Measurements from ENCODE around the gene NKD1. TPM values are rescaled to one million over a fixed set of nuclear protein-coding genes. Genes with fewer than 3 reads are reported as not detected.

Gene NKD1
- total and polyA plus RNA-seq, 4 donors, result 2.3 to 14.1 (median 8.0) TPM

GRCh38 chr16:50634090-50634489 lies 85.9 kb downstream of the NKD1 start:
- Histone ChIP-seq H3K36me3 (ENCODE audit: control insufficient read depth in 4 of 4, insufficient read depth in 4 of 4, low read length in 4 of 4) (peaks cover 0 to 44% (median 18%) of the 10 kb centered on the region in 4 donors), H3K9me3 (ENCODE audit: control insufficient read depth in 4 of 4, insufficient read depth in 3 of 4, low read length in 3 of 4) (no peaks in the 10 kb centered on the region), H3K9ac (ENCODE audit: insufficient read depth in 1 of 2, low read length in 2 of 2) (no peak overlapping the region), H3K27ac (ENCODE audit: low read depth in 1 of 2, low read length in 1 of 2) (no peak overlapping the region), H3K4me3 (no peak overlapping the region), H3K4me1 (ENCODE audit: control insufficient read depth in 5 of 5, insufficient read depth in 5 of 5, low read length in 5 of 5) (no peaks in the 10 kb centered on the region), H3K27me3 (ENCODE audit: control insufficient read depth in 3 of 3, insufficient read depth in 3 of 3, low read length in 2 of 3) (no peaks in the 10 kb centered on the region)
- ATAC-seq (ENCODE audit: insufficient read depth, low FRiP score), result no peak
- no peak for TF ChIP-seq CTCF (IDR thresholded peaks at IDR 0.05; ENCODE audit: control extremely low read depth, extremely low read depth)
- 92 to 97% methylated on average over 7 of the region's 7 CpGs for WGBS, 2 donors
- DNase-seq, result no peak

- Histone ChIP-seq H3K27me3 (ENCODE audit: control insufficient read depth in 3 of 3, insufficient read depth in 3 of 3, low read length in 2 of 3) (no peaks in the 10 kb centered on the region), H3K27ac (ENCODE audit: low read depth in 1 of 2, low read length in 1 of 2) (no peak overlapping the region), H3K4me1 (ENCODE audit: control insufficient read depth in 5 of 5, insufficient read depth in 5 of 5, low read length in 5 of 5) (peaks cover 0 to 5% (median 0%) of the 10 kb centered on the region in 5 donors), H3K36me3 (ENCODE audit: control insufficient read depth in 4 of 4, insufficient read depth in 4 of 4, low read length in 4 of 4) (peaks cover 0 to 36% (median 17%) of the 10 kb centered on the region in 4 donors), H3K9me3 (ENCODE audit: control insufficient read depth in 4 of 4, insufficient read depth in 3 of 4, low read length in 3 of 4) (no peaks in the 10 kb centered on the region), H3K4me3 (no peak overlapping the region), H3K9ac (ENCODE audit: insufficient read depth in 1 of 2, low read length in 2 of 2) (no peak overlapping the region)
- ATAC-seq (ENCODE audit: insufficient read depth, low FRiP score) (no peak), DNase-seq (no peak)
- no peak for TF ChIP-seq CTCF (IDR thresholded peaks at IDR 0.05; ENCODE audit: control extremely low read depth, extremely low read depth)
- 86 to 87% methylated on average over 1 of the region's 1 CpG for WGBS, 2 donors
Measured at GRCh38 chr16:50634947-50635346, 86.8 kb downstream of the NKD1 start.

GRCh38 chr16:50635505-50636392 lies 87.6 kb downstream of the NKD1 start:
- H3K36me3 ChIP-seq (ENCODE audit: control insufficient read depth in 4 of 4, insufficient read depth in 4 of 4, low read length in 4 of 4), result peaks cover 0 to 35% (median 13%) of the 10 kb centered on the region in 4 donors
- 66 to 67% methylated on average over 17 of the region's 17 CpGs for WGBS, 2 donors
- DNase-seq, result no peak

More at GRCh38 chr16:50635505-50636392, 87.6 kb downstream of the NKD1 start:
- no peak overlapping the region for H3K27ac ChIP-seq (ENCODE audit: low read depth in 1 of 2, low read length in 1 of 2)
- peaks cover 0 to 10% (median 0%) of the 10 kb centered on the region in 5 donors for H3K4me1 ChIP-seq (ENCODE audit: control insufficient read depth in 5 of 5, insufficient read depth in 5 of 5, low read length in 5 of 5)
- H3K9ac ChIP-seq (ENCODE audit: insufficient read depth in 1 of 2, low read length in 2 of 2), result no peak overlapping the region
- no peak for ATAC-seq (ENCODE audit: insufficient read depth, low FRiP score)
- H3K4me3 ChIP-seq, result no peak overlapping the region
- no peaks in the 10 kb centered on the region for H3K27me3 ChIP-seq (ENCODE audit: control insufficient read depth in 3 of 3, insufficient read depth in 3 of 3, low read length in 2 of 3)
- TF ChIP-seq CTCF (IDR thresholded peaks at IDR 0.05; ENCODE audit: control extremely low read depth, extremely low read depth), result no peak
- H3K9me3 ChIP-seq (ENCODE audit: control insufficient read depth in 4 of 4, insufficient read depth in 3 of 4, low read length in 3 of 4), result no peaks in the 10 kb centered on the region

Data from lung (tissue), 12 donors.